Tracheal epithelial cell (primary cell): ENCODE measurements around the gene HNF4A. TPM values are rescaled to one million over a fixed set of nuclear protein-coding genes. Genes with fewer than 3 reads are reported as not detected.

Experiments
- total RNA-seq: library from RNA; depleted of rRNA; stranded (reverse); fragments of >200 nt; gene quantifications from 2 replicates; pipeline ENCODE4 v1.2.1, GENCODE V29; 2014

HNF4A gene
- under 0.01 TPM in 1 of 2 replicates, not detected in the other for total RNA-seq

DNA sequence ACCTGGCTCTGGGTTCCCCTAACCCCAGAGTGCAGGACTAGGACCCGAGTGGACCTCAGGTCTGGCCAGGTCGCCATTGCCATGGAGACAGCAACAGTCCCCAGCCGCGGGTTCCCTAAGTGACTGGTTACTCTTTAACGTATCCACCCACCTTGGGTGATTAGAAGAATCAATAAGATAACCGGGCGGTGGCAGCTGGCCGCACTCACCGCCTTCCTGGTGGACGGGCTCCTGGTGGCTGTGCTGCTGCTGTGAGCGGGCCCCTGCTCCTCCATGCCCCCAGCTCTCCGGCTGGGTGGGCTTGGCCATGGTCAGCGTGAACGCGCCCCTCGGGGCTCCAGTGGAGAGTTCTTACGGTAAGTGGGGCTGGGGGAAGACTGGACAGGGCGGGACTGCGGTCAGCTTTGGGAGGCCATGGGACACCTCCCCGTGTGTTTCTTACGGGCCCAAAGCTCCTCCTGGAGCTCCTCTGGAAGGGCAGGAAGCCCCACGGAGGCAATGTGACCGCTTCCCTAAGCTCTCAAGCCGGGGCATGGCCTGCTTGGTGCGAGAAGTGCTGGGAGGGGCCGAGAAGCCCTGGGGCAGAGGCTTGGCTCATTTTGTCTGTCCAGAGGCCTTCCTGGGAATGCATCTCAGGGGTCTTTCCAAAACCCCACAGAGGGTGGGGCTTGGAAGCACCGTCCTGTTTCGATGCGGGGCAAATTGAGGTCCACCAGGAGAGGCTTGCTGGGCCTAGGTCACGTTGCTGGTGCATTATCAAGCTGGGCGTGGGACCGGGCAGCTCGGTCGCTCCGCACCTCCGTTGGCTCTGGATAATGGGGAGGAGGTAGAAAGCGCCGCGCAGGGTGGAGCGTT is at the start of gene HNF4A:
TSS of gene HNF4A (plus strand) at position 202 of the 855 bp plus-strand sequence. CDS start at position 308, 106 bp downstream.

DNA sequence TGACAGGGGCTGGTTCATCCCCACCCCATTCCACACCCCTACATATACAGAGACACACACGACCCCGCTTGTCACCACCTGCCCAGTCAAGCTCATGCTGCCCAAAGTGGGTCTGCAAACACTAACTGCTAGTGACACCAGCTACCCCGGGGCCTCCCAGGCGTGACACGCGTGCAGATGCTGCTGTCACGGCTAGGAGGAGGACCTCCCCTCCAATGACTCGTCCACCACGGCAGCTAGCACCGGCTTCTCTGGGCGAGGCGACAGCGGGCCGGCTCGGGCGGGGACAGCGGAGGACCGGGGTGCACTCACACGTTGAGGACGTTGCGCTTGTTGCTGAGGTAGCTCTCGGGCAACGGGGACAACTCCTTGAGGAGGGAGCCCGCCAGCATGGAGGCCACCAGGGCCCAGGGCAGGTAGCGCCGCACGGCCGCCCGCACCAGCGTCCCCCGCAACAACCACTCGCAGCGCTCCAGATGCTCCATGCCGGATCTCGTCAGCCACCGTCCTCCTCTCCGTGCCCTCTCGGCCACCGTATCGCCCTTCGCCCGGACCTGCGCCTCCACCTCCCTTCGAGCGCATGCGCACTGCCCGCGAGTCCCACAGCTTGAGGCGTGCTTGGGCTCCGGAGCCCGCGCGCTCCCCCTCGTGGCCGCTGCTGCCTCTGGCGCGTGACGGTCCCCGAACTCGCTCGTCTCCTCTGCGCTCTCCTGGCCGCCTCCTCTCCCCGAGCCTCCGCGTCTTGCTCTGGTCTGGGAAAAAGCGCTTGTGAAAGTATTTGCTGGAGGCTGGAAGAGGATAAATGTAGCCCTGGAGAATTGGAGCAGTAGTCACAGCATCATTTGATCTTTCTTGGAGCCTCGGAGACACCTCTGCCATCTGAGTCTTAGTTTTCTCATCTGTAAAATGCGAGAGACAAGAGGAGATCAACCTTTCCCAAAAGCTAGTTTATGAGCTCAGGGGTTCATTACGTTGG is 44.5 kb upstream of the HNF4A start, which contains the start of gene FITM2:
TSS of gene FITM2 (minus strand) at position 539 of the 976 bp plus-strand sequence. CDS start at position 485, 54 bp downstream.

DNA sequence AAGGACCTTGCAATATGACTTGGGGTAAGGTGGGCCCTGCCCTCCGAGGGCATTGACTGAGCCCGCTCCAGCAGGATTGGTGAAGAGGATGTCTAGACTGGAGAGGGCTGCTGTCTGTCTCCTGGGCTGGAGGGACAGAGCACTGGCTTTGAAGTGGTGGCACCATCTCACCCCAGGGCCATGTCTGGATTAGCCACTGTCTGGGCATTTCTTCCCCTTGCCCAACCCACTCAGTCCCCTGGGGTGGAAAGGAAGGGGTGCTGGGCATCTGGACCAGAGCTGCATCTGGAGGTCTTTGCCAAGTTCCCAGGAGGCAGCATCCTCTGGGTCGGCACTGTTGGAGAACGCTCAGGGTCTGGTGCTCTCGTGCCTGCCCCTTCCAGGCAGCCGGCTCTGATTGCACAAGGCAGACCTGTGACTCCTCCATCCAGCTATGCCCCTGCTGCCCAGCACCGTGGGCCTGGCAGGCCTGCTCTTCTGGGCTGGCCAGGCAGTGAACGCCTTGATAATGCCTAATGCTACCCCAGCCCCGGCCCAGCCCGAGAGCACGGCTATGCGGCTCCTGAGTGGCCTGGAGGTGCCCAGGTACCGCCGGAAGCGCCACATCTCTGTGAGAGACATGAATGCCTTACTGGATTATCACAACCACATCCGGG is 18.6 kb upstream of the HNF4A start, which contains the start of gene R3HDML:
TSS of gene R3HDML (plus strand) at position 319 of the 656 bp plus-strand sequence. CDS start at position 434, 115 bp downstream.

DNA sequence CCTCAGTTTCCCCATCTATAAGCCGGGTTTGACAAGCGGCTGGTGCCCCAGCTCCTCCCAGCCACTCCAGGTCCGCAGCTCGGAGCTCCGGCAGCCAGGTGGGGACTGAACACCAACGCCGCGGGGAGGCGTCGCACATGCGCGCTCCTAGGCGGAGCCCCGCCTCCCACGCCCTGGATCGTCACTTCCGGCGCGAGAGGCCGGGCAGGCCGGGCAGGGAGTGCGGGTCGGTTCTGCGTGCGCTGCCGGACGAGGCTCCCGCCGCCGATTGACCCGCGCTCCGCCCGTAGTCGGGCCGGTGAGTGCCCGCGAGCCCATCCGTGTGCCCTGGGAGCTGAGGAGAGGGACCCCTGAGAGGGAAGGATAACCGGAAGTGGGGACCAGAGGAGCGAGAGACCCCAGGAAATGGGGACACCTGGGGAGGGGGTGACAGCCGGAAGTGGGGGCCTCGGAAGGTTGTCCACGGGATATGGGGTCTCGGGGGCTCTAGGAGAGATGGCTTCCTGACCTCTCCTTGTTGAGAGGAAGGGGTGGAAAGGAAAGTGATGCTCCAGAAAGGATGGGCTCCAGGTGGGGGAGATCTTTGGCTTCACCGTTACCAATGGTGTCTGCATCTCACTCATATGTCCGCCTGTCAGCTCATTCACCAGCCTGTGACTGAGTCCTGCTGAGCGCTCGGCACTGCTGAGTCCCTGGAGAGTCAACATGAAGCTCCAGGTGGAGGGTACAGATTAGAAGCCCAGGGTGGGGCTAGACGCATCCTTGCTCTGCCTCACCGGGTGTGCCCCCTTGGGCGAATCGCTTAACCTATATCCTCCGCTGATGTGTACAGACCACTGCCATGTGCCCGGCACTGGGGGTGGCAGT is 120.4 kb downstream of the HNF4A start, which contains the start of gene TTPAL:
TSS of gene TTPAL (plus strand) at position 181 of the 867 bp plus-strand sequence. CDS start 4,126 bp downstream, outside the sequence.

Other genes starting within 250 kb of the HNF4A start
- under 0.01 and 6.0 TPM in 2 replicates for gene JPH2, start 168.5 kb upstream of the HNF4A start, total RNA-seq
- 44.6 and 60.1 TPM in 2 replicates for gene OSER1, start 144.9 kb upstream of the HNF4A start, total RNA-seq
- gene GDAP1L1, start 108.4 kb upstream of the HNF4A start, total RNA-seq: not detected in 2 replicates
- gene FITM2, start 44.5 kb upstream of the HNF4A start, total RNA-seq: 3.4 and 4.5 TPM in 2 replicates
- gene R3HDML, start 18.7 kb upstream of the HNF4A start, total RNA-seq: not detected in 2 replicates
- gene TTPAL, start 120.2 kb downstream of the HNF4A start, total RNA-seq: 14.1 and 20.2 TPM in 2 replicates
- gene SERINC3, start 166.4 kb downstream of the HNF4A start, total RNA-seq: 99.0 and 119 TPM in 2 replicates
- gene PKIG, start 226.9 kb downstream of the HNF4A start, total RNA-seq: 12.4 and 21.0 TPM in 2 replicates